ENCODE measurements around the gene CLEC2D. TPM values are rescaled to one million over a fixed set of nuclear protein-coding genes. Genes with fewer than 3 reads are reported as not detected.

The CLEC2D gene
- total and polyA plus RNA-seq, 10 of the 15 experiments (the other 5 are each of a cell fraction or from before 2014, with no cell fraction given): 4.6 to 29.8 (median 16.0) TPM

GRCh38 chr12:9668161-9669018, 1.1 kb upstream of the CLEC2D start:
- SMC1A ChIA-PET (ENCODE audit: uncharacterized antibody, unreplicated experiment): interaction anchor here (1.1 to 2.8 kb wide), 10 partner anchors 10 to 306 kb away, joined by 3 to 17 read pairs (median 8); no protein-coding TSS in a partner anchor
- Histone ChIP-seq H2AFZ (ENCODE audit: control insufficient read depth, low read depth, low read length) (no peak overlapping the region), H3K27ac (ENCODE audit: control insufficient read depth, insufficient read depth) (peak overlapping the region; percentile 91), H4K20me1 (ENCODE audit: control insufficient read depth, insufficient read depth) (no peaks in the 10 kb centered on the region), H3K4me1 (ENCODE audit: control insufficient read depth, insufficient read depth, low read length) (peaks cover 32% of the 10 kb centered on the region), H3K79me2 (ENCODE audit: control insufficient read depth, insufficient read depth, low read length) (peaks cover 55% of the 10 kb centered on the region), H3K9ac (ENCODE audit: control insufficient read depth, insufficient read depth, low read length) (peak overlapping the region; percentile 67), H3K4me2 (ENCODE audit: control insufficient read depth, insufficient read depth) (peak overlapping the region; percentile 69), H3K27me3 (replicated peaks in 1 of 2; ENCODE audit: control insufficient read depth in 2 of 2, insufficient read depth in 2 of 2, low read length in 1 of 2) (peaks cover 0 to 1% of the 10 kb centered on the region in 2 experiments; a peak in 1 of 4 replicates), H3K4me3 (no peak overlapping the region), H3K36me3 (ENCODE audit: control insufficient read depth in 2 of 2, insufficient read depth in 2 of 2, low read length in 1 of 2) (no peaks in the 10 kb centered on the region), H3K9me3 (replicated peaks; ENCODE audit: control insufficient read depth, insufficient read depth, low read length) (no peaks in the 10 kb centered on the region; the same call in 2 of the 3 replicates)
- no peak for ATAC-seq
- DNase-seq (ENCODE audit: low read depth, low spot score): no peak
- BruUV-seq (replicated peaks): no TSS peak
- in situ Hi-C loops (cut with MboI) (loop anchor here (25.0 kb wide), 1 partner anchor 1031 kb away; no protein-coding TSS in a partner anchor), intact Hi-C loops (cut with micrococcal nuclease; ENCODE audit: unreplicated experiment) (loop anchor here (1.0 to 2.0 kb wide), 2 partner anchors 20 to 40 kb away; no protein-coding TSS in a partner anchor)
- RAD21 ChIA-PET (ENCODE audit: unreplicated experiment): interaction anchor here (0.9 to 2.0 kb wide), 7 partner anchors 12 to 306 kb away, joined by 3 to 14 read pairs (median 4); partner anchors contain the start of gene CD69
- CTCF ChIA-PET: interaction anchor here (1.0 to 2.1 kb wide), 6 partner anchors 16 to 129 kb away, joined by 3 to 8 read pairs (median 4); no protein-coding TSS in a partner anchor
- POLR2A ChIA-PET: no interaction called here
- 73% methylated on average over 4 of the region's 4 CpGs for WGBS (ENCODE audit: insufficient coverage, insufficient replicate concordance, low lambda C conversion rate, missing lambda C conversion rate)
- no peak for FAIRE-seq
- TF ChIP-seq NR2C2 (IDR thresholded peaks at IDR 0.05; ENCODE audit: borderline replicate concordance, control insufficient read depth, insufficient read length, low read depth) (no peak), MLLT1 (IDR thresholded peaks at IDR 0.05) (no peak), BCLAF1 (IDR thresholded peaks at IDR 0.05) (no peak), PAX8 (IDR thresholded peaks at IDR 0.05) (no peak), BMI1 (IDR thresholded peaks at IDR 0.05; ENCODE audit: borderline replicate concordance) (no peak), BCL3 (IDR thresholded peaks at IDR 0.05; ENCODE audit: borderline replicate concordance, insufficient read depth, low read depth, low read length, poor library complexity, severe bottlenecking) (no peak), ZNF24 (IDR thresholded peaks at IDR 0.05) (no peak), TARDBP (IDR thresholded peaks at IDR 0.05; ENCODE audit: borderline replicate concordance) (no peak), NR2C1 (IDR thresholded peaks at IDR 0.05) (no peak), CREB1 (IDR thresholded peaks at IDR 0.05; ENCODE audit: low read depth) (no peak), RFX5 (IDR thresholded peaks at IDR 0.05; ENCODE audit: low read depth, low read length) (no peak), POLR2AphosphoS5 (IDR thresholded peaks at IDR 0.05; ENCODE audit: low read length) (no peak), CHD4 (IDR thresholded peaks at IDR 0.05) (no peak), IKZF2 (IDR thresholded peaks at IDR 0.05) (no peak; a peak in 1 of 4 replicates), RBBP5 (conservative IDR thresholded peaks at IDR 0.05) (no peak)

Data from GM12878 (cell line).